OCI-M2 (cell line): Measurements from ENCODE around the gene FXYD6.

ENCODE experiments used
- DNase-seq: peaks from one replicate; lab custom pipeline; 2025; ENCODE audit not compliant: unreplicated experiment; lab: John Stamatoyannopoulos, UW

The FXYD6 gene

DNA sequence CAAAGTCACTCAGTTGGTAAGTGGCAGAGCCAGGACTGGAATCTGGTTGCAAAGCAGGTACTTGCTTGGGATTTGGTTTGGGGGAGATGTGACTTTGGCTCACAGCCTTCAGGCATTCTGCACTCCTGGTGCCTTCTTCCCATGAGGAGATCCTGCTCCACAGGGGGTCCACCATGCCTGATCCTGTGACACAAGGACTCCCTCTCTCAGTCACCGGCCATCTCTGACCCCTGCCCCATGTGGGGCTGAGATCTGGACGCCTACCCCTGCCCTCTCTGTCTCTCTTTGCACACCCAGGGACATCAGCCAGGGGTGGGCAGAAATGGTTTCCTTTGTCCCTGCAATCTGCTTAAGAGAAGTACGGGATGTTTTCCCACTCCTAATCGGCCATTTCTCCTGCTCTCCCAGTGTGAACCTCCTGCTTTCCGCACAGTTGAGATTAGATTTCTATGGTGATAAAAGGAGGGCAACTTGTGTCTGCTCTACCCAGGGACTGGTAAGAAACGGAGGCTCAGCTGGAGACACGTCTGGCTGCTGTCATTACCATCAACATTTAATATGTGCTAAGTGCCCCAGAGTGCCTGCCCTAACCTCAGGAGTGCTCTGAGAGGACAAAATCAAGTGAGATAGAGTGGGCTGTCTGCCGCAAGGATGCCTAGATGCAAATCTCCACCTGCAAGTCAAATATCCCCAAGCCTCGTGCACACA lies 11.1 kb upstream of the FXYD6 start:
- DNase-seq: no peak

DNA sequence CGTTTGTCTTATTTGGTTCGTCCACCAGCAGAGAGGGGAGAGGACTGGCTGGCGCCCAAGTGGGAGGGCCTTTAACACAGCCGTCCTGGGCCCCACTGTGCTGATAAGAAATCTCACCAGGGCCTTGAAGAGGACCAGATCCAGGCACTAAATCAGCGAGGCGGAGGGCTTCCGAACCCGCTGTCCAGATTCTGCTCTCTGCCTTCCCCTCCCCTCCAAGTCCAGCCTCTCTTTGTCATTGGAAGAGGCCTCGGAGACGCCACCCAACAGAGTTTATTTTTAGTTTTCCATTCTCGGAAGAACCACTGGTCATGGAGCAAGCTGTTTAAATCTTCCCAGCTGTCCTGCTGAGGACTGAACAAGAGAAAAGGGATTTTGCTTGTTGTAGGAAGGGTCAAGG lies 9.3 kb upstream of the FXYD6 start:
- no peak for DNase-seq

DNA sequence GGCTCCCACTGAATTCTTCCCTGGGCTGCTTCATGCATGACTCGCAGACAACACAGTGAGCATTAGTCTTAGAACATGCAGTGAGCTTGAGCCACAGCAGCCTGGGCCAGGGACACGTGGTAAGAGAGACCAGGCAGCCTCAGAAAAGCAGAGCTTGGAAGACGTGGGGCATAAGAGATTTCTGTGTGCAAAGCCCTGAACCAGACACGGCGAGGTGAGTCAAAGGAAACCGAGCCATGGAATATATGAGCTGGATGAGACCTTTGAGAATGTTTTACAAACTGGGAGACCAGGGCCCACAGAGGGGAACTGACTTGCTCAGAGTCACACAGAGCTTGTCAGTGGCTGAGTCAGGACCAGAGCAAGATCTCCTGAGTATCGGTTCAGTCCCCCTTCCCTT lies 8.5 kb upstream of the FXYD6 start:
- DNase-seq: no peak

DNA sequence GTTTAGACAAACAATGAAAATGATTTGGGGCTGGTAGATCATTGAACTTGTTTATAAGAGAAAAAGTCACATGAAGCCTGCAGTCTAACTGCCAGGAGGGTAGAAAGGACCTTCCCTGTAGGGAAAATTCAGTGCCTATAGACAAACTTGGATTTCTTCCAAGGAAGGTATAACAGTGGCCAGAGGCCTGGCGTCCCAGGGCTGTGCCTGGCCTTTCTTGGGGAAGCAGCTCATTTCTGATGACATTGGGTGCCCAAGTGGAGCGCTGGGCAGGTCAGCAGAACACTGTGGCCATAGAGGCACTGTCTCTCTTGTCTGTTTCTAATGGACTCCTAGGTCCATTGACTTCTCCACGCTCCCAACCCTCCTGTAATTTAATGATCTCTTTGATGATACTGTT lies 6.6 kb upstream of the FXYD6 start:
- DNase-seq: no peak

DNA sequence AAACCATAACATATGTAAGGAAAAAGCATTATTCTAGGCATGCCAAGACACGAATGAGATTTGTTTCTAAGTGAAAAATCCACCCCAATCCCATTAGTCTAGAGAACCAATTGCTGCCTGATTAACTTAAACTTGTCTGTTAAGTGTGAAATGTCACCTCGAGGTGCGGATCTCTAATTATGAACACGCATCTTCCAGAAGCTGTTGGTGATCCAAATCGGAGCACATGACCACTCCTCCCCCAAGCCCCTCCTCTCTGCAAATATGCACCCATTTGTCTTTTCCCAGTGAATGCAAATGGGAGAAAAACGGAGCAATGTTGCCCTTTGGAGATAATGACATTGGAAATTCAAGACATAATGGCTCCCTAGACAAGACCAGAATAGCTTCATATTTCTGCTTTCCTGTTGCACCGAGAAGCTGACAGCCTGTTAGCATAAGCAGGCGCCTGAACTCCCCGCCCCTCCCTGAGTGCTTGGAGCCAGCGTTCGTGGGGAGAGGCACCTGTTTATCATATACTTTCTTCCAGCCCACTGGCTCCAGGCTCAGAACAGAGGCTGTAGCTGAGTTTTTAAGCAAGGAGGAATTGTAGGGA lies 6.0 kb upstream of the FXYD6 start:
- no peak for DNase-seq

DNA sequence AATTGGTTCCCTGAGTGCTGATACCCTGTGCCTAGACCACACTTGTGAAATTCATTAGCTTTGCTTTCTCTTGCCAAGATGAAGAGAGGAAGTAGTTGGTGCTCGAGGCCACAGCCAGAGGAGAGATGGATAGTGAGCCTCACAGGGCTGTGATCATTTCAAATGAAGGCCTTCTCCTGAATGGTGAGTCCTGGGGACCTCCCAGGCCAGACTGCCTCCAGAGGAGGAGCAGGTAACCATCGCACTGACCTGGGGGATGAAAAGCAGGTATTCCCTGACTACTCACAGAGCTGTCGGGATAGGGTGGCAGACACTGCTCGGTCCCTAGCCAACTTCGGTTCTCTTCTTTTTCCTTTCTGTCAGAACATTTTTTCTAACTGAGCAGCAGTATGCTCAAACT lies 4.8 kb upstream of the FXYD6 start:
- DNase-seq: no peak

DNA sequence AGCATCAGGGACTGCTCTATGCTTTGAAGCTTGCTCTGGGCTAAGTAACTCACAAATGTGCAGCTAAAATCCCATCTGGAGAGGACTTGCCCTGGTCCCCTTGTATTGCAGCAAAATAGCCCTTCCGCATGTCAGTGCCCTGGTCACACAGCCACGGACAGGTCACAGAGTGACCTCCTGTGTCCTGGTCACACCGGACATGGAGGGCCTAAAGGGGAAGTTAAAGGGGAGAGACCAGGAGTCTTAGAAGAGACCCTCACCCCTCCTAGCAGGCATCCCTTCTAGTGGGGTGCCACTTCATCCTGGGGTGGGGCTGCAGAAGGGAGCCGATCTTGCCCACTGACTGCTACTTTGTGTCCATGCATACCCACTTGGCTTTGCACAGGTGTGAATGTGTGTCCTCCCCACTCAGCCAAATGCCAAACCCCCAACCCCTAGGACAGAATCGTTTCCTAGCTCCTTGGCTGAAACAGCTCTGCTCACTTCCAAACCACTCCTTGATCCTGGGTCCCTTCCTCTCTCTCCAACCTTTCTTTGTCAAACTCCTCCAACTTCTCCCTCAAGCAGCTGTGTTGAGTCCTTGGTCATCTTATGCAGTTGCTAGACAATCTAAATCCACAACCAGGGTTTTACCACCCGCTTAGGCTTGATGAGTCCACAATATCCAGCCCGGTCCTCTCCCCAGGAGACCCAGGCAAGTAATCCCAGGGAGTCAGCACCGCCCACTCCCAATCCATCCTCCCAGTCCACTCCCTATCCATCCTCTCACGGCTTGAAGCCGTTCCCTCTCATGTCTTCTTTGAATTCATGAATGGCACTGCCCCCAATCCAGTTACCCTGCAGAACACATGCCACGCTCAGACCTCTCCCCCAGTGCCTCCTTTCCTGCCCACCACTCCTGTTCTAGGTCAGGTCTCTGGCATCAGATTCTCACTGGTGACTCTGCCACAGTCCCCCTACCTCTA lies 3.3 kb upstream of the FXYD6 start:
- no peak for DNase-seq

DNA sequence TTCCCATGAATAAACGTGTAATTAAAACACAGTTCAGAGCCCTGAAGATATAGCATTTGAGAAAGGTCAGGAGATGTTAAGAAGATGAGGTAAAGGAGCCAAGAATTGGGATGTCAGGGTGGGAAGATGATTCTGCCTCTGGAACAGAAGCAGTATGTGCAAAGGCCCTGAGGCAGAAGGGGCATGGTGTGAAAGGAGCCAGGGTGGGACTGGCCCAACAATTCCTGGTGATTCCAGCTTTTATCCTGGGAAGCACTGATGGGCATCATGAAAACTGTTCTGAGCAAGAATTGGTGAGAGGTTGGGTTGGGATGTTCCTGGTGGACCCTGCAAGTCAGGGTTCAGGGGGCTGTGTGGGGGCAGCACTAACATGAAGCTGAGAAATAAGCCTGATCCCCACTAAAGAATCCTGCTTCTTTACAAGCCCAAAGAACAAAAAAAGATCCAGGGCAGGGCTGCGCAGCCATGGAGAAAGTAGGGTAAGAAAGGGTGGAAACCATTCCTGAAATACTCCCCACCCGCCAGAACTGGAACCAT lies 2.5 kb upstream of the FXYD6 start:
- DNase-seq: no peak

DNA sequence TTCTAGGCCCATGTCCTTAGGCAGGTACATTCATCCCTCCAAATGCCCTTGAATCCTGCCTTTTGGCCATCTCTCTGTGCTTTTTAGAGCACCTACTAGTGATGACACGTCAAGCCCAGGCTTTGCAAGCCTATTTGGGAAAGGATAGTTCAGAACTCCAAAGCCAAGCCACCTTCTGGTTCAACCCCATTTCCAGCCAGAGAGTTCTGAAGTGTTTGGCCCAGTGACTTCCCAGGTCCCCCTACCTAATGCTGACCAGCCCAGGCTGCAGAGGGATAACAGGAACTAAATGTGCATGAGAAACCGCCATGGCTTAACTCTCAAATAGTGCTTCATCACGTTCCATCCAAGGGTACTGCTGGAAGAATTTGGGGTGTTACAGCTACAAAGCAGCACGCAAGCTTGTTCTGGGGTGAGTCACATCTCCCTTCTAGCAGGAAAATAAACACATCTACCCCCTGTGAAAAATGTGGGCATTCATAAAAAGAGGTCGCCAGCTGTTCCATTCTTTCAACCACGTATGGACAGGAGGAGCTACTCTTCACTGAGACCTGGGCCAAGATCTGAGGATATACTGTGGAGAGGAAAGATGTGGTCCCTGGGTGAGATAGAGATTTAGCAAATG lies 2.0 kb upstream of the FXYD6 start:
- no peak for DNase-seq

DNA sequence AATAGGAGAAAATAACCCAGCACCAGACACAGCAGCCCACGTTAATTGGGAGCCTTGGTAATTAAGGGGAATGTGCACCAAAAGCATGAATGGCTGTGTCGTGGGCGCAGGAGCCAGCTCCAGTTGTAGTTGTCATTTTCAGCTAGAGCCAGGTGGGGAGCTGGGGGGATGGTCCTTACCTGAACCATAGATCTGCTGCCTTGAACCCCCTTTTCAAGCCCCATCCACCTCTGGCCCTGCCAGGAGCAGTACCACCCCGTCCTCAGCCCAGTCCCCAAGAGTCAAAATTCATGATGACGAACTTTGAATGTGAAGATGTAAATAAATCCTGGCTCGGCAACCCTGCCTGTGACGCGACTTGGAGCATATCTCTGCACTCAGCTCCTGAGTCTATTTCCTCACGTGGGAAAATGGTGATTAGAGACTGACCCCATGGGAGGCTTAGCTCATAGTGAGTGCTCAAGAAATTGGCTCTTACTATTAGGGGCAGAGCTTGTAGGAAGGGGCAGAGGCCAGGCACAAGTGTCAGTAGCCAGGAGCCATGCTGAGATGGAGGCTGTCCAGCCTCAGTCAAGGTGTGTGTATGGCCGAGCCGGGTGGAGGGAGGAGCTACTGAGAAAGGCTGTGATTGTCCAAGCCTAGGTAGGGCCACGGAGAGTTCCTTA lies 794 bp upstream of the FXYD6 start:
- no peak for DNase-seq

DNA sequence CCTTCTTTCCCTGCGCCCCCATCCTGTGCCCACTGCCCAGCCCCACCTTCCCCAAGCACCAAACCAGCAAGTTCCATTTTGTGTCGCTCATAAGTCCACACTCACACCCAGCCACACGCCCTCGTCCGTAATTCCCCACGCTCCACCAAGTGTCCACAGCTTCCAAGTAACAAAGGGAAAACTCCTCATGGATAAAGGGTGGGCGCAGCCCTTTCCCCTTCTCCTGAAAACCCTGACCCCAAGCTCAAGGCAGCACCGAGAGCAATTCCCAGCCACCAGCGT lies 458 bp downstream of the FXYD6 start:
- no peak for DNase-seq

DNA sequence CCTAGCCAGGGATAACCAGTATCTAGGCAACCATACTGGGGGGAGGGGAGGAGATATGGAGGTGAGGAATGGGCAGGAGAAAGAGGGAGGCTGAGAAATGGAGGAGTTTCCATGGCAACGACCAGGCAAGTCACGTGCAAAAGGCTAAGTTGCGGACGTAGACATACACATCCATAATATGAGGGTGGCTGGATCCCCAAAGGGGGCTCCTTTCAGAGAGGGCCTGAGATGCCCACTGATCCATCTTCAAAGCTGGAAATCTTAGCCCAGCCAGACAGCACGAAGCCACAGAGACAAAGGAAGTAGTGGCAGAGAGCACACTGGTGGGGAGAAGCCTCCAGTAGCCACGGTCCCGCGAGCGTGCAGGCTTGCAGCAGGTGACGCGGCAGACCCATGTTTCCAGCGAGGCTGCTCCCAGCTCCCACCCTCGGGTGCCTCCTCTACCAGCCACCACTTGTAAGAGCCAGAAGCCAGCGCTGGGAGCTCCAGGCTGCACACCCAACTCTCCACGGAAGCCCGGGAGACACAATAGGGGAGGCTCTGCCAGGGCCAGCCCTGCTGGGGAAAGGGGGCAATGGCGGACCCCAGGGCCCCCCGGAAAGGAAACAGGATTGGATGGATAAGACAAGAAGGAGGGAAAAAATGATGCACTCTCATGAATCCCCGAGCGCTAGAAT lies 938 bp downstream of the FXYD6 start:
- DNase-seq: no peak

DNA sequence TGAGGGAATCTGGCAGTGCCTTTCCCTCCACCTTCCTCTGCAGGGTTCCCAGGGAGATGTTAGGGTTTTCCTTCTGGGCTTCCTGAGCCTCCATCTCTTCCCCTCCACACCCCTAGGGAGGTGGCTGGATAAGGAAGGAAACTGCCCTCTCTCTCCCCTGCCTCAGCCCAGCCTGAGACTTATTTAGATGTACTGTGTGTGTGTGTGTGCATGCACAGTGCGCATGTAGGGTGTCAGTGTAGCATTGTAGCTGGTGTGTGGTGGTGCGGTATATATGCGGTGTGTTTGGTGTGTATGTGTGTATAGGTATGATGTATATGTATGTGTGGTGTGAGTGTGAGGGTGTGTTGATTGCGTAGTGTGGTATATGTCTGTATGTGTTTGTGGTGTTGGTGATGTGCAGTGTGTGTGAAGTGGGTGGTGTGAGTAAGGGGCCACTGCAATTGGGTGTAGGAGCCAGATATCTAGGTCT lies 1.5 kb downstream of the FXYD6 start:
- DNase-seq: no peak

DNA sequence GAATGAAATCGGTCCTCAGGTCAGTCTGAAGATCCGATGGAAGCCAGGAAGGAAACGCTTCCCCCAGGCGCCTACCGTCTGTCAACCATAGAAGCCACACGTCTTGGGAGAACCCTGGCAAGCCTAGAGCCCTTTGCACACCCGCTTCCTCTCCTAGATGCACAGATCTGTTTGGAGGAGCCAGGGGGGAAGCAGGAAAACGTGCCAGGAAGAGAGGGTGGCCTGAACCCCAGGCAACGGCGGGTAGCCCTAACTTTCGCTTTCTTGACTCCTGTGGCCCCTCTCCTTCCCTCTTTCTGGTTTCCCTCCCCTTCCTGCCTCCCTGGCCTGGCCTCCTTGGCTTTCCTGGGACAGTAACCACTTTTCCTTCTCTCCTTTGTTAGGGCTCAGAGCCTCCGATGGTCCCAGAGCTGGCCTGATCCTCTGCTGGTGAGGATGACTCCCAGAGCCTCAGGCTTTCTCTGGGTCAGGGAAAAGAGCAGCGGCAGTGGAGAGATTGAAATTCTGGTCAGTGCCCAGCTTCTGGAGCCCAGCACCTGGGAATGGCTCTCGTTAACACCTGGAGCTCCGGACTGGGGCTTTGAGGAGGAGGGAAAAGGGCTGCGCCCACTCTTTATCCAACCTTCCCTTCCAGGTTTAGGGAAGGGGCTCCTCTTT lies 2.1 kb downstream of the FXYD6 start:
- no peak for DNase-seq

DNA sequence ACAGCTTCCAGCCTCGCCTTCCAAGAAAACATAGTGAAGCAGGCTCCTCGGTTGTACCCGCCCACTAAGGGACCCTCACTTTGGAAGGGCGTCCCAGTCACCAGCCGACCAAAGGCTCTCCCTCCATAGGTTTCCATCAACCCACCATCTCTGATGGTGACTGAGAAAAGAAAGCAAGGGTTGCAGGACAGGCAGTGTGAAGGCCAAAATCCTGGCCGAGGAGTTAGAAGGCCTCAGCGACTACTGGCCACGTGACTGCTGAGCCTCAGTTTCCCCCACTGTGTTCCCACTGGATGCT lies 2.7 kb downstream of the FXYD6 start:
- DNase-seq: no peak

DNA sequence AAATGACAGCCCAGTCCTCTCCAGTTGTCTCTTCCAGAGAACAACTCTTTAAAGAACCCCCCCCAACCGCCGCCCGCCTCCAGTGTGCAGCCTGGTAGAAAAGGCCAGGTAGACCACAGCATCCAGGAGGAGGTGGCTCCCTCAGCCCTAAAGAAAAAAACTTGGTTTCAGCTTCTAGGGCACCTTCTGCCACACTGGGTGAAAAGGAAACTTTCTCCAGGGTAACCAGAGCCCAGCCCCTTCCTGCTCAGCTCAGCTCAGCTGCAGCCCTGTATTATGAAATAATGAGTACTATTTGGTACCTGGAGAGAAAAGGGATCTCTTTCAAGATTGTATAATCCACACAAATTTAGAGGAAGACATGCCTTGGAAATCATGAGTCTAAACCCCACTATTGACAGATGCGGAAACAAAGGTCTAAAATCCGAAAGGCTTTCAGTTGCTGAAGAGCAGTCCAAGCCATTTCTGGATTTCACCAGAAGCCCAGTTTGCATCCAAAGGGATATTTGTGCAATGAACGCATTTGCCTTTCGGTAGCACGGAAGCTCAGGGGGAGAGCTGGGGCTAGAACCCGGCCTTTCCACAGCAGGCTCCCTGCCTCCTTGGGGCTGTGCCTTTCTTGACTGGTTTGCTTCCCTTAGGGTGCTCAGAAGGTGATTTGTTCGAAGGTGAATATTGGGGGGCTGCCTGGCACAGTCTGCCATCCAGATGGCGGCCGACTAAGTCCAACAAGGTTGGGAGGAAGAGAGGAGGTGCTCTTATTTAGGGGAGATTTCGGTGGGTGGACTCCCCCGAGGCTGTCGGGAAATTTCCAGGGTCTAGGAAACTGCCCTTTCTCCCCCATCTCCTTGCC lies 3.3 kb downstream of the FXYD6 start:
- no peak for DNase-seq

DNA sequence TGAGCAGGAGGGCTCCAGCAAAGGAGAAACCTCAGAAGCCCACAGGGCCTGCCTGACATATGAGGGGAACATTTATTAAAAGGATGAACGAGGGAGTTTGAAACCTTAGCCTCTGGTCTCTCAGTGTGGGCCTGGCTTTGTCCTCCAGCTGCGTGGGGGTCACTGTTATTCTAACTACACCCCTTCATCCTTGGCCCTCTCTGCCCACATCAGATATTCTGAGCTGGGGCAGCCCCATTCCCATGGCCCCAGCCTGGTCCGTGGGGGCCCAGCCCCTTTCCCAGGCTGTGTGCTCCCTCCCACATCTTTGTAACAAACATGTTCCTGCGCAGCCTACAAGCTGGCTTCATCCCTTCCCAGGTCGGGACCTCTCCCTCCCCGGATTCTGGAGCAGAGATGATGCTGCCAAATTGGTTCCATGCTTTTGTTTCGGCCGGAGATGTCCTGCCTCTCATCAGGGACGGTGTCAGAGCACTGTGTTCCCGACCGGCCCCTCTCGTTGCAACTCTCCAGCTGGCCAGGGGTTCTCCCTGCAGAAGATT lies 4.0 kb downstream of the FXYD6 start:
- DNase-seq: no peak

DNA sequence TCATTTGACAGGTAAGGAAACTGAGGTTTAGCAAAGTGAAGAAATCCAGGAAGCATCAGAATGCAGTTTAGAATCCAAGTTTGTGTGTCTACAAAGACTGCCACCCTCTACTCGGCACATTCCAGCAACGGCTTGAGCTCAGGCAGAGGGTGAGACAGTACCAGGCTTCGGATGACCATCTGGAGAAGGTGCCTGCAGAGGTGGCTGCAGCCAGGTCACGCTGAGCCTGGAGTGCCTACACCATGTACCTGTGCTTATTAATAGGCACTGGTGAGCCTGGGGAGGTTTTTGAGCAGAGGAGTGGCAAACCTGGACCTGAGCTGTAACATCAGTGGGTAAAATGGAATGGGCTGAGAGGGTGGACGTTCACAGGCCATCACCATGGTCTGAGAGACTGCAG lies 4.7 kb downstream of the FXYD6 start:
- DNase-seq: no peak

DNA sequence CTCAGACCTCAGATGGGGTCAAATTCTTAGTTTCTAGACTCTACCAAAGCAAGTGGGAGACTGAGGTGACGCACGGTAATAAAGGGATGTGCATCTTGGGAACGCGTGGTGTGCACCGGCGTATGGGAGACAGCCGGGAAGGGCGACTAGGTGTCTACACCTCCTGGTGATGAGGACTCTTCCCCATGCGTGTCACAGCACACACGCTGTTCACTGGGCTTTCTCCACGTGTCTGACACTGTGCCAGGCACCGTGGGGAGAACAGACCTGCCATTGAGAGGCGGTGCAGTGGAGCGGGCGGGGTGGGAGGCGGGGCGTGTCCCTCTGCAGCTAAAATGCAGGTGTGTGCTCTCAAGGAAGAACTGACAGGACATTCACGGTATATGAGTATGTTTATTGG lies 5.3 kb downstream of the FXYD6 start:
- no peak for DNase-seq
